Hepatocyte (in vitro differentiated cells): ENCODE measurements around the gene IL36RN.

Source experiments
- CTCF ChIP-seq: fragments of 200-600 bp; sonication (generic); IDR thresholded peaks from 2 replicates; pipeline ENCODE4 v1.5.1; 2016; ENCODE audit warnings: antibody characterized with exemption, mild to moderate bottlenecking; ENCODE audit not compliant: poor library complexity
- EZH2 ChIP-seq: fragments of 200-600 bp; sonication (generic); IDR thresholded peaks from 2 replicates; pipeline ENCODE4 v1.6.1; 2016; ENCODE audit warnings: antibody characterized with exemption, mild to moderate bottlenecking, borderline replicate concordance
- EZH2phosphoT487 ChIP-seq: fragments of 200-600 bp; sonication (generic); IDR thresholded peaks from one replicate; pipeline ENCODE4 v1.6.1; 2018; ENCODE audit warnings: antibody characterized with exemption, mild to moderate bottlenecking, low read depth, moderate library complexity; ENCODE audit not compliant: unreplicated experiment, severe bottlenecking

GRCh38 chr2:113009622-113010021, 49.4 kb upstream of the IL36RN start:
- TF ChIP-seq CTCF (no peak), EZH2phosphoT487 (no peak), EZH2 (no peak)
